OCI-LY1 (cell line): ENCODE data around the gene UBR2.
"Not testable (repeated sequence)": the region's sequence is repeated elsewhere in the genome, so short reads cannot be mapped to it uniquely, and the experiment has no call there.

Source experiments
- H2AFZ ChIP-seq: fragments of 200-600 bp; sonication (generic), shearing (Covaris generic); 2 replicates; pipeline ENCODE4 v1.6.0; 2014; ENCODE audit warnings: antibody characterized with exemption, mild to moderate bottlenecking, low read length
- H3F3A ChIP-seq: fragments of 200-600 bp; sonication (generic), shearing (Covaris generic); 2 replicates; pipeline ENCODE4 v1.6.0; 2014; ENCODE audit warnings: mild to moderate bottlenecking, antibody characterized with exemption, low read length, moderate library complexity; ENCODE audit not compliant: insufficient read depth
- H3K27ac ChIP-seq: fragments of 200-600 bp; sonication (generic); 2 replicates; pipeline ENCODE4 v1.5.1; 2014; ENCODE audit warnings: low read length, mixed run types, mild to moderate bottlenecking, low read depth; ENCODE audit not compliant: poor library complexity, severe bottlenecking
- H3K27me3 ChIP-seq: fragments of 200-600 bp; sonication (generic); 2 replicates; pipeline ENCODE4 v1.6.0; 2014; ENCODE audit warnings: antibody characterized with exemption, mild to moderate bottlenecking, low read length, moderate library complexity; ENCODE audit not compliant: insufficient read depth
- H3K36me3 ChIP-seq: fragments of 200-600 bp; sonication (generic); 2 replicates; pipeline ENCODE4 v1.6.1; 2014; ENCODE audit warnings: mild to moderate bottlenecking, antibody characterized with exemption, low read length, moderate library complexity, mixed read lengths; ENCODE audit not compliant: insufficient read depth
- H3K4me1 ChIP-seq: fragments of 200-600 bp; sonication (generic); 2 replicates; pipeline ENCODE4 v1.5.1; 2014; ENCODE audit warnings: mild to moderate bottlenecking, low read length, moderate library complexity; ENCODE audit not compliant: insufficient read depth, severe bottlenecking
- H3K4me2 ChIP-seq: fragments of 200-600 bp; sonication (generic), shearing (Covaris generic); 2 replicates; pipeline ENCODE4 v1.6.1; 2014; ENCODE audit warnings: low read length
- H3K4me3 ChIP-seq: fragments of 200-600 bp; sonication (generic); 2 replicates; pipeline ENCODE4 v1.5.1; 2014; ENCODE audit warnings: low read length, low read depth, mild to moderate bottlenecking, mixed read lengths; ENCODE audit not compliant: poor library complexity, severe bottlenecking
- H3K79me2 ChIP-seq: fragments of 200-600 bp; shearing (Covaris generic); 2 replicates; pipeline ENCODE4 v1.6.1; 2016; ENCODE audit warnings: mixed run types, low read length, mixed read lengths; ENCODE audit not compliant: insufficient read depth
- H3K9ac ChIP-seq: fragments of 200-600 bp; sonication (generic), shearing (Covaris generic); 2 replicates; pipeline ENCODE4 v1.6.1; 2014; ENCODE audit warnings: mild to moderate bottlenecking, low read length, mixed read lengths
- H3K9me2 ChIP-seq: fragments of 200-600 bp; sonication (generic), shearing (Covaris generic); 2 replicates; pipeline ENCODE4 v1.6.1; 2014; ENCODE audit warnings: low read depth, mild to moderate bottlenecking, low read length, mixed read lengths
- H3K9me3 ChIP-seq: fragments of 200-600 bp; shearing (Covaris generic); 2 replicates; pipeline ENCODE4 v1.6.1; 2014; ENCODE audit warnings: low read length, mixed read lengths
- H4K20me1 ChIP-seq: fragments of 200-600 bp; sonication (generic), shearing (Covaris generic); 2 replicates; pipeline ENCODE4 v1.6.0; 2016; ENCODE audit warnings: mild to moderate bottlenecking, low read length; ENCODE audit not compliant: insufficient read depth
- CTCF ChIP-seq: fragments of 200-600 bp; sonication (generic), shearing (Covaris generic); IDR thresholded peaks from 2 replicates; pipeline ENCODE4 v1.5.1; 2017; ENCODE audit warnings: mild to moderate bottlenecking, antibody characterized with exemption, low read length, moderate library complexity, mixed read lengths
- EZH2 ChIP-seq: fragments of 200-600 bp; sonication (generic), shearing (Covaris generic); IDR thresholded peaks from 2 replicates; pipeline ENCODE4 v1.8.0; 2017; ENCODE audit warnings: borderline replicate concordance, mixed run types, mild to moderate bottlenecking, antibody characterized with exemption, low read length, moderate library complexity, mixed read lengths

The UBR2 gene

GRCh38 chr6:42729731-42730130 lies 165.9 kb downstream of the UBR2 start:
- no peaks in the 10 kb centered on the region for H3K79me2 ChIP-seq
- no peaks in the 10 kb centered on the region for H4K20me1 ChIP-seq
- no peaks in the 10 kb centered on the region for H3K27me3 ChIP-seq
- TF ChIP-seq CTCF (no peak), EZH2 (no peak)
- H3K4me2 ChIP-seq = no peak overlapping the region
- H2AFZ ChIP-seq = no peak overlapping the region
- H3K9me2 ChIP-seq = no peaks in the 10 kb centered on the region
- H3K36me3 ChIP-seq = no peaks in the 10 kb centered on the region
- peaks cover 12% of the 10 kb centered on the region for H3K4me1 ChIP-seq
- no peaks in the 10 kb centered on the region for H3F3A ChIP-seq
- H3K9ac ChIP-seq = no peak overlapping the region
- H3K27ac ChIP-seq = no peak overlapping the region
- no peaks in the 10 kb centered on the region; the same call in 1 of the 2 replicates for H3K9me3 ChIP-seq
- no peak overlapping the region for H3K4me3 ChIP-seq

GRCh38 chr6:42733867-42734481 lies 170.1 kb downstream of the UBR2 start:
- not testable (repeated sequence) for H3K9ac ChIP-seq, H3K4me3 ChIP-seq, H3K27me3 ChIP-seq, H3K9me3 ChIP-seq, H3K79me2 ChIP-seq, H3K27ac ChIP-seq, H3K4me1 ChIP-seq, H4K20me1 ChIP-seq, H3K36me3 ChIP-seq, H2AFZ ChIP-seq, H3K9me2 ChIP-seq, H3K4me2 ChIP-seq, H3F3A ChIP-seq

GRCh38 chr6:42735976-42736375 lies 172.1 kb downstream of the UBR2 start:
- no peak for TF ChIP-seq CTCF
- Histone ChIP-seq H3K79me2 (no peaks in the 10 kb centered on the region), H3K4me2 (no peak overlapping the region), H3K4me3 (no peak overlapping the region), H3F3A (no peaks in the 10 kb centered on the region), H3K27me3 (no peaks in the 10 kb centered on the region), H3K9ac (no peak overlapping the region), H3K27ac (no peak overlapping the region), H3K4me1 (no peaks in the 10 kb centered on the region), H3K36me3 (no peaks in the 10 kb centered on the region), H2AFZ (no peak overlapping the region), H4K20me1 (no peaks in the 10 kb centered on the region), H3K9me3 (no peaks in the 10 kb centered on the region; the same call in 1 of the 2 replicates), H3K9me2 (no peaks in the 10 kb centered on the region)

GRCh38 chr6:42740725-42741124 lies 176.9 kb downstream of the UBR2 start:
- Histone ChIP-seq H3K4me1 (peaks cover 29% of the 10 kb centered on the region), H3K9ac (no peak overlapping the region), H3K27ac (no peak overlapping the region), H3K4me2 (no peak overlapping the region), H3K36me3 (peaks cover 12% of the 10 kb centered on the region), H3K27me3 (no peaks in the 10 kb centered on the region), H3K9me3 (no peaks in the 10 kb centered on the region), H3K4me3 (no peak overlapping the region), H3F3A (no peaks in the 10 kb centered on the region), H2AFZ (no peak overlapping the region), H3K79me2 (peaks cover 5% of the 10 kb centered on the region; the same call in 1 of the 2 replicates), H4K20me1 (no peaks in the 10 kb centered on the region), H3K9me2 (no peaks in the 10 kb centered on the region)
- TF ChIP-seq EZH2 = no peak
- TF ChIP-seq CTCF = no peak
